GM13977 (cell line): ENCODE measurements around the gene METTL22.

Experiments
- DNase-seq: peaks from one replicate; pipeline ENCODE4 v3.0.0; 2012; ENCODE audit warnings: low spot score
- in situ Hi-C: fragments of 300-500 bp; cut with MboI; formaldehyde crosslinking; loops from one replicate; pipeline ENCODE4 v1.12.0; 2022; ENCODE audit warnings: low sequenced_read_pairs, low pct_unique_long_range_greater_than_20kb, mixed read lengths, inconsistent platforms; ENCODE audit not compliant: unreplicated experiment
- TF ChIP-seq, protein P1 (sequence below): IDR thresholded peaks from 2 replicates; pipeline ENCODE4 v1.5.1; 2012; ENCODE audit warnings: mild to moderate bottlenecking, control low read depth; ENCODE audit not compliant: insufficient read depth; ENCODE audit errors: extremely low read depth, missing control alignments

Gene METTL22

DNA sequence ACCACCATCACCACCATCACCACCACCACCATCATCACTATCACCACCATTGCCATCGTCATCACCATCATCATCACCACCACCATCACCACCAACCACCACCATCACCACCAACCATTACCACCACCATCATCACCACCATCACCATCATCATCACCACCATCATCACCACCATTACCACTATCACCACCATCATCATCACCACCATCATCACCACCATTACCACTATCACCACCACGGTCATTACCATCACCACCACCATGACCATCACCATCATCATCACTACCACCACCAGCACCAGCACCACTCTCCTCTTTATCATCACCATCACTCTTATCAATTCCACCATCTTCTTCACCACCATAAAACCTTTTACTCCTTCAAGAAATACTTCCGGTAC, 30.0 kb upstream of the METTL22 start:
- in situ Hi-C loops, result no loop called here
- TF ChIP-seq, protein P1, sequence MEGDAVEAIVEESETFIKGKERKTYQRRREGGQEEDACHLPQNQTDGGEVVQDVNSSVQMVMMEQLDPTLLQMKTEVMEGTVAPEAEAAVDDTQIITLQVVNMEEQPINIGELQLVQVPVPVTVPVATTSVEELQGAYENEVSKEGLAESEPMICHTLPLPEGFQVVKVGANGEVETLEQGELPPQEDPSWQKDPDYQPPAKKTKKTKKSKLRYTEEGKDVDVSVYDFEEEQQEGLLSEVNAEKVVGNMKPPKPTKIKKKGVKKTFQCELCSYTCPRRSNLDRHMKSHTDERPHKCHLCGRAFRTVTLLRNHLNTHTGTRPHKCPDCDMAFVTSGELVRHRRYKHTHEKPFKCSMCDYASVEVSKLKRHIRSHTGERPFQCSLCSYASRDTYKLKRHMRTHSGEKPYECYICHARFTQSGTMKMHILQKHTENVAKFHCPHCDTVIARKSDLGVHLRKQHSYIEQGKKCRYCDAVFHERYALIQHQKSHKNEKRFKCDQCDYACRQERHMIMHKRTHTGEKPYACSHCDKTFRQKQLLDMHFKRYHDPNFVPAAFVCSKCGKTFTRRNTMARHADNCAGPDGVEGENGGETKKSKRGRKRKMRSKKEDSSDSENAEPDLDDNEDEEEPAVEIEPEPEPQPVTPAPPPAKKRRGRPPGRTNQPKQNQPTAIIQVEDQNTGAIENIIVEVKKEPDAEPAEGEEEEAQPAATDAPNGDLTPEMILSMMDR, result no peak
- DNase-seq, result no peak

DNA sequence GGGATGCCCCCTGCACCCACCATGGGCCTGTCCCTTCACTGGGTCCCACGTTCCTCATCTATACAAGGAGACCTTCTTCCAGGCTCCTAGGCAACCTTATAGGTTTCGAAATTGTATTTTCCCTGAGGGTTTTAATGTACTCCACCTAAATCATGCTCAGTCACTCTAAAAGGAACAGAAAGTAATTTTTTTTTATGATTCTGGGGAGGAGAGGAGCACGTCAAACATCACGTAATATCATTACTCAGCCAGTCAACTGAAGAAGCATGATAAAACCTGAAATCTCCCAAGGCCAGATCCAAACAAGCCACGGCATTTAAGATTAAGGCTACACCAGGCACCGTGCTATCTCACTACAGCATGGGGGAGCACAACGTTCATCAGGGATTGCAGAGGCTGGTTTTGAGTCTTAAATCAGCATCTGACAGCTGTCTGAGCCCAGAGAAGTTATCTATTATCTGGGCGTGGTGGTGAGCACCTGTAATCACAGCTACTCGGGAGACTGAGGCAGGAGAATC, 27.3 kb upstream of the METTL22 start:
- in situ Hi-C loops, result no loop called here
- TF ChIP-seq, protein P1, result no peak
- DNase-seq, result no peak

DNA sequence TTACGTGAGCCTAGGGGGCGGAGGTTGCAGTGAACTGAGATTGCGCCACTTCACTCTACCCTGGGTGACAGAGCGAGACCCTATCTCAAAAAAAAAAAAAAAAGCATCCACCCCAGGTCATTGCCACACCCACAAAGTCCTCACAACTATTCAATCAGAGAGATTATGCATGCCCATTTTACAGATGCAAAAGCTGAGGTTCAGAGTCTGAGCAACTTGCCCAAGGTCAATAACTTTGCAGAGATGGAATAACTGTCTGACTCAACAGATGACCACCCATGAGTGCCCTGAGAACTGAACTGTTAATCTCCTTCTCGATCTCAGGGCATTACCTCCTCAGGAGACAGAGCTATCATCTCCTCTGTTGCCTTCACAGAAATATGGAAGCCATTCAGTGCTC, 25.7 kb upstream of the METTL22 start:
- TF ChIP-seq, protein P1, result no peak
- in situ Hi-C loops, result no loop called here
- no peak for DNase-seq

DNA sequence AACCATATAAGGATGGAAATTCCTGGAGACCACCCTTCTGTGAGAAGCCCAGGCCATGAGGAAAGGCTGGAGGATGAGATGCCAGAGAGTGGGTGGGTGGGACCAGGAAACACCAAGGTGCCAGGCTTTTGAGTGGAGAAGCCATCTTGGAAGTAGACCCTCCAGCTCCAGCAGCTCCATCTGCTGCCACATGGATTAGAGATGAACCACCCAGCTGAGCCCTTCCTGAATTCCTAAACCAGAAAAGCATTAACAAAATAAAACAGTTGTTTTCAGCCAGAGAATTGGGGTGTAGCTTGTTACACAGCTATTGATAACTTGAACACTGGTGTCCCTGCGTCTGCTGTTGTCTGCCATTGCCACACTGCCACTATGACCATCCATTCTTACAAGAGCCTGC, 24.9 kb upstream of the METTL22 start:
- DNase-seq, result no peak
- in situ Hi-C loops, result no loop called here
- TF ChIP-seq, protein P1, result no peak

DNA sequence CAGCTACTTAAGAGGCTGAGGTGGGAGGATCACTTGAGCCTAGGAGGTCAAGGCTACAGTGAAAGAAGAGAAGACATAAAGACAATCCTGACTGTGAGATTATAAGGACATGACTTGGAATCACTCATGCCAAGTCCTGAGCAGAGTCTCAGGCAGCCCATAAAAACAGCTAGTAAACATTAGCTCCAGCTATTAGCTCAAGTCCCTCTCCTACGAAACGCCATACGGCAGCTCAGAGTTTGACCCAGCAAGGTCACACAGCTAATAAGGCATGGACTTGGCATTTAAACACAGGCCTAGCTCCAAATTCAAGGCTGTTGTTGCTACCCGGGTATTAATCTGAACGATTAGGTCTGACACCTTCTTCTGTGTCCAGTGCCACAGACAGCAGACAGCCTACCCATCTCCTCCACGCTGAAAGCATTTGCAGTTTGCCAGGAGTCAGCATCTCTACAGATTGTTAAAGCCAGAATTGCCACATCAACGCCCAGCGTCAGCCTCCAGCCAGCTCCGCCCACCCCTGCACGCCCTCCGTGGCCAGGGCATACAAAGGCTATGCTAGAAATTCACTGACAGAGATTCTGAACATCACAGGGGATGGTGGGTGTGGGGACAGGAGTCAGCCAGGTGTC, 21.2 kb upstream of the METTL22 start:
- no peak for DNase-seq
- in situ Hi-C loops, result no loop called here
- TF ChIP-seq, protein P1, result no peak

DNA sequence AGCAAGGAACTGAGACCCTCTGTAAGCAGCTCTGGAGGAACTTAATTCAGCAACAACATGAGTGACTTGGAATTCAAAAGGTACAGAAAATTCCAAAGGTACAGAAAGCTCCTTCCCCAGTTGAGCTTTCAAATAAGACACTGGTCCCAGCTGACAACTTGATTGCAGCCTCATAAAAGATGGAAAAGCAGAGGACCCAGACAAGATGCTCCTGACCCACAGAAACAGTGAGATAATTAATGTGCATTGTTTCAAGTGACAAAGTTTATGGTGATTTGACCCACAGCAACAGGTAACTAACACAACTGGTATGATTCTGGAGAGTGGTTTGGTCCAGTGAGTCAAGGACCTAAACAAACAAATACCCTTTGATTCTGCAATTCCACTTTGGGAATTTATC, 15.9 kb upstream of the METTL22 start:
- TF ChIP-seq, protein P1, result no peak
- no peak for DNase-seq
- in situ Hi-C loops, result no loop called here
